PFSK-1 (cell line): ENCODE measurements around the gene FBXW11.

Experiments
- FOXP2 ChIP-seq: optimal IDR thresholded peaks from 2 replicates; pipeline ENCODE3; 2011; ENCODE audit warnings: borderline replicate concordance, control low read depth, inconsistent platforms; ENCODE audit not compliant: insufficient read depth; ENCODE audit errors: extremely low read length, extremely low read depth
- POLR2AphosphoS5 ChIP-seq: IDR thresholded peaks from 2 replicates; pipeline ENCODE4 v1.6.1; 2012; ENCODE audit warnings: low read depth, mild to moderate bottlenecking, control low read depth, low read length, moderate library complexity
- REST ChIP-seq, 2 experiments: IDR thresholded peaks; 2 replicates each; pipeline versions ENCODE4 v1.6.1 to v1.8.0; 2011 to 2012; ENCODE audit warnings: low read depth in 2 of 2, low read length in 2 of 2, control low read depth in 1 of 2, inconsistent platforms in 1 of 2, mild to moderate bottlenecking in 1 of 2, moderate library complexity in 1 of 2; ENCODE audit not compliant: insufficient read depth in 1 of 2
- SIN3A ChIP-seq: IDR thresholded peaks from 2 replicates; pipeline ENCODE4 v1.6.1; 2012; ENCODE audit warnings: mild to moderate bottlenecking, low read length, moderate library complexity, borderline replicate concordance; ENCODE audit not compliant: insufficient read depth
- TAF1 ChIP-seq: IDR thresholded peaks from 2 replicates; pipeline ENCODE4 v1.6.1; 2012; ENCODE audit warnings: low read length, control low read depth, borderline replicate concordance; ENCODE audit not compliant: insufficient read depth

The FBXW11 gene

GRCh38 chr5:171821286-171821685, 185.2 kb downstream of the FBXW11 start:
- no peak for TF ChIP-seq FOXP2
- no peak for TF ChIP-seq REST (IDR thresholded peaks at IDR 0.05; ENCODE audit: insufficient read depth in 1 of 2, low read depth in 2 of 2, low read length in 2 of 2)
- no peak for TF ChIP-seq TAF1
- no peak for TF ChIP-seq POLR2AphosphoS5
- no peak for TF ChIP-seq SIN3A

- TF ChIP-seq TAF1 (no peak), POLR2AphosphoS5 (no peak), SIN3A (no peak), FOXP2 (no peak), REST (IDR thresholded peaks at IDR 0.05; ENCODE audit: insufficient read depth in 1 of 2, low read depth in 2 of 2, low read length in 2 of 2) (no peak)
These were observed 185.9 kb downstream of the FBXW11 start for GRCh38 chr5:171820561-171820960.

- TF ChIP-seq FOXP2 = no peak
- no peak for TF ChIP-seq REST (IDR thresholded peaks at IDR 0.05; ENCODE audit: insufficient read depth in 1 of 2, low read depth in 2 of 2, low read length in 2 of 2)
- no peak for TF ChIP-seq TAF1
- TF ChIP-seq POLR2AphosphoS5 = no peak
- TF ChIP-seq SIN3A = no peak
These were observed 189.8 kb downstream of the FBXW11 start for GRCh38 chr5:171816666-171817065.

- TF ChIP-seq POLR2AphosphoS5 (no peak), TAF1 (no peak), SIN3A (no peak)
These were observed 192.5 kb downstream of the FBXW11 start for GRCh38 chr5:171813813-171814490.

- TF ChIP-seq REST (IDR thresholded peaks at IDR 0.05; ENCODE audit: insufficient read depth in 1 of 2, low read depth in 2 of 2, low read length in 2 of 2) (no peak), SIN3A (no peak), FOXP2 (no peak), POLR2AphosphoS5 (no peak), TAF1 (no peak)
These were observed 193.2 kb downstream of the FBXW11 start for GRCh38 chr5:171813270-171813669.
